Right lobe of liver (tissue), 6 donors: ENCODE measurements around the gene FASTKD2. TPM values are rescaled to one million over a fixed set of nuclear protein-coding genes. Genes with fewer than 3 reads are reported as not detected.

Experiments used
- ATAC-seq, 4 donors: fragments of 200-7000 bp; cut with Tn5 transposase; one replicate each; pipeline ENCODE4 v1.9.1; 2020; ENCODE audit warnings: mild to moderate bottlenecking in 4 of 4, moderate library complexity in 4 of 4
- DNase-seq, 3 donors: peaks; one replicate each; pipeline ENCODE4 v3.0.0-alpha.2; 2020
- H3K27ac ChIP-seq, 3 donors: fragments of 200-600 bp; one replicate each; pipeline ENCODE4 v1.8.0; 2022
- H3K27me3 ChIP-seq, 2 donors: fragments of 200-600 bp; one replicate each; pipeline ENCODE4 v1.8.0; 2022
- H3K36me3 ChIP-seq, 4 donors: fragments of 200-600 bp; sonication (generic) in 1 of 4; one replicate each; pipeline versions ENCODE4 v1.5.1 to v1.8.0; 2017 to 2022; ENCODE audit warnings: control low read depth in 1 of 4
- H3K4me1 ChIP-seq, 4 donors: fragments of 200-600 bp; sonication (generic) in 1 of 4; one replicate each; pipeline versions ENCODE4 v1.5.1 to v1.8.0; 2017 to 2022; ENCODE audit warnings: control low read depth in 1 of 4
- H3K4me3 ChIP-seq, 3 donors: fragments of 200-600 bp; one replicate each; pipeline ENCODE4 v1.8.0; 2022
- H3K9me3 ChIP-seq, 4 donors: fragments of 200-600 bp; sonication (generic) in 1 of 4; one replicate each; pipeline versions ENCODE4 v1.5.1 to v1.8.0; 2017 to 2022; ENCODE audit warnings: control low read depth in 1 of 4
- POLR2A ChIP-seq: fragments of 450-650 bp; IDR thresholded peaks from one replicate; pipeline ENCODE4 v1.6.1; 2017; ENCODE audit warnings: antibody characterized with exemption, mild to moderate bottlenecking
- WGBS: methylation state at CpG from one replicate; pipeline ENCODE4 v1.1.6; 2018; ENCODE audit warnings: low coverage, low lambda C conversion rate; ENCODE audit not compliant: insufficient coverage; ENCODE audit errors: missing lambda C conversion rate; 5-methylcytosine and 5-hydroxymethylcytosine counted together
- intact Hi-C, 2 donors: fragments of 100-400 bp; cut with DNase I; formaldehyde crosslinking; loops; one replicate each; pipeline versions ENCODE4 v1.11.2 to v1.14.1; 2022
- microRNA-seq, 2 donors: library from miRNA; unstranded; fragments of <30 nt; microRNA quantifications; one replicate each; pipeline ENCODE4, GENCODE V29; 2019 to 2020
- small RNA-seq, 2 experiments: library from RNA; depleted of rRNA; stranded (forward); fragments of <200 nt; gene quantifications; one replicate each; pipeline ENCODE3, GENCODE V24; 2016
- total RNA-seq, 6 experiments: library from RNA; depleted of rRNA in 2 of 6; stranded (reverse); fragments of >200 nt in 2 of 6; fragmentation: NEBNext Ultra II Directional in 3 of 6; extraction: Animal tissue kit (Norgen Biotek cat#: 25700) in 3 of 6; gene quantifications; one replicate each; pipeline versions ENCODE4 v1.1.0 to v1.2.4, GENCODE V29; 2016 to 2023
- TF ChIP-seq, protein P1 (sequence below), 4 donors: fragments of 200-600 bp in 3 of 4; fragments of 450-650 bp in 1 of 4; IDR thresholded peaks; one replicate each; pipeline versions ENCODE4 v1.5.1 to v1.8.0; 2016 to 2022; ENCODE audit warnings: antibody characterized with exemption in 4 of 4, mild to moderate bottlenecking in 2 of 4
- donor health status: DM: no; HTN: yes; CAD: no.
- donor health status: DM: no; HTN: no; CAD: no.
- donor health status: DM: no; HTN: no; CAD: no.
- donor health status: DM: no; HTN: yes; CAD: no.
- donor health status: DM: no; HTN: yes; CAD: no.

Gene FASTKD2
- total RNA-seq, 6 experiments from 2014 or later, result 13.5 to 29.1 (median 16.9) TPM

DNA sequence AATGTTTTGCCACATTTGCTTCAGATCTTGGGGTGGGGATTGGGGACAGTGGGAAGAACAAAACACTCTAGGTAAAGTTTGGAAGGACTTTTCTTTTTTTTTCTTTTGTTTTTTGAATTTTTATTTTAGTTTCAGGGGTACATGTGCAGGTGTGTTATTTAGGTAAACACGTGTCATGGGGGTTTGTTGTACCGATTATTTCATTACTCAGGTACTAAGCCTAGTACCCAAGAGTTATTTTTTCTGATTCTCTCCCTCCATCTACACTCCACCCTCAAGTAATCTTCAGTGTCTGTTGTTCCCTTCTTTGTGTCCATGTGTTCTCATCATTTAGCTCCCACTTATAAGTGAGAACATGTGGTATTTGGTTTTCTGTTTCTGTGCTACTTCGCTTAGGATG is 73.3 kb downstream of the FASTKD2 start:
- TF ChIP-seq, protein P1, sequence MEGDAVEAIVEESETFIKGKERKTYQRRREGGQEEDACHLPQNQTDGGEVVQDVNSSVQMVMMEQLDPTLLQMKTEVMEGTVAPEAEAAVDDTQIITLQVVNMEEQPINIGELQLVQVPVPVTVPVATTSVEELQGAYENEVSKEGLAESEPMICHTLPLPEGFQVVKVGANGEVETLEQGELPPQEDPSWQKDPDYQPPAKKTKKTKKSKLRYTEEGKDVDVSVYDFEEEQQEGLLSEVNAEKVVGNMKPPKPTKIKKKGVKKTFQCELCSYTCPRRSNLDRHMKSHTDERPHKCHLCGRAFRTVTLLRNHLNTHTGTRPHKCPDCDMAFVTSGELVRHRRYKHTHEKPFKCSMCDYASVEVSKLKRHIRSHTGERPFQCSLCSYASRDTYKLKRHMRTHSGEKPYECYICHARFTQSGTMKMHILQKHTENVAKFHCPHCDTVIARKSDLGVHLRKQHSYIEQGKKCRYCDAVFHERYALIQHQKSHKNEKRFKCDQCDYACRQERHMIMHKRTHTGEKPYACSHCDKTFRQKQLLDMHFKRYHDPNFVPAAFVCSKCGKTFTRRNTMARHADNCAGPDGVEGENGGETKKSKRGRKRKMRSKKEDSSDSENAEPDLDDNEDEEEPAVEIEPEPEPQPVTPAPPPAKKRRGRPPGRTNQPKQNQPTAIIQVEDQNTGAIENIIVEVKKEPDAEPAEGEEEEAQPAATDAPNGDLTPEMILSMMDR (IDR thresholded peaks at IDR 0.05), result no peak
- TF ChIP-seq POLR2A, result no peak
- no peaks in the 10 kb centered on the region for H3K27me3 ChIP-seq
- H3K27ac ChIP-seq, result no peak overlapping the region
- H3K36me3 ChIP-seq, result no peaks in the 10 kb centered on the region
- H3K4me3 ChIP-seq, result no peak overlapping the region
- ATAC-seq (no peak), DNase-seq (no peak)
- WGBS, result 75% methylated on average over 3 of the region's 3 CpGs
- H3K9me3 ChIP-seq, result peaks cover 0 to 7% (median 0%) of the 10 kb centered on the region in 4 donors
- H3K4me1 ChIP-seq, result no peaks in the 10 kb centered on the region
- intact Hi-C loops, result no loop called here

DNA sequence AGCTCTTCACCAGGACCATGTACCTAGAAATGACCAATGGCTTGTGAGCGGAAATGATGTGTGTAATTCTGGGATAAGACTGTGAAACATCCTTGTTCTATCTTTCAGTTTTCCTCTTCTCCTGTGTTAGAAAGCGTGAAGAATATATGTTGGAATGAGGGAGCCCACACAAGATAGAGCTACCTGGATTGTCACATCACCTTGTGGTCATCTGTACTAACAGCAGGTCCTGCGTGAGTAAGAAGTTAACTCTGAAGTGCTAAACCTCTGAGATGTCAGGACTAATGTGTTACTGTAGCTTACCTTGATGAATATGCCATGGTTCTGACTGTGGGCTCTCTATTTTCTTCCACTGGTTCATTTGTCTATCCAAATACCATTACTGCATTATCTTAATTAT is 75.6 kb downstream of the FASTKD2 start:
- peak in 1 of 4 donors; percentile 33 for ATAC-seq
- Histone ChIP-seq H3K4me3 (no peak overlapping the region), H3K9me3 (no peaks in the 10 kb centered on the region), H3K27me3 (no peaks in the 10 kb centered on the region), H3K4me1 (no peaks in the 10 kb centered on the region), H3K27ac (no peak overlapping the region), H3K36me3 (no peaks in the 10 kb centered on the region)
- WGBS, result 49% methylated on average over 3 of the region's 3 CpGs
- TF ChIP-seq POLR2A, result no peak
- TF ChIP-seq, protein P1 (IDR thresholded peaks at IDR 0.05), result peak in 2 of 4 donors; percentile 12 to 20
- DNase-seq, result no peak
- intact Hi-C loops, result no loop called here

Small RNAs within 50 kb of the gene (microRNA-seq; reads per million reads assigned to microRNA genes)
- 0 reads per million in 2 donors for gene MIR3130-1
- 0 reads per million in 2 donors for gene MIR3130-2

Small RNAs within 50 kb of the gene (small RNA-seq; reads per million reads assigned to genes)
- 0 reads per million in 2 experiments for gene MIR3130-2

Other genes with a start within 250 kb of the FASTKD2 start
- not detected for gene FAM237A, start 123.1 kb upstream of the FASTKD2 start, total RNA-seq
- not detected for gene DYTN, start 47.2 kb upstream of the FASTKD2 start, total RNA-seq
- under 1 TPM in 4 of 6 experiments, not detected in 2; 0.11 to 0.32 (median 0.18) TPM for gene MDH1B, start 278 bp upstream of the FASTKD2 start, total RNA-seq
- under 1 TPM in 4 of 6 experiments, not detected in 2; 0.22 to 0.46 (median 0.34) TPM for gene CPO, start 173.9 kb downstream of the FASTKD2 start, total RNA-seq